ENCODE measurements around the gene RNF150.
A peak's percentile ranks its signal among the peaks of the same experiment; 100 is the strongest.
"Not testable (repeated sequence)": the region's sequence is repeated elsewhere in the genome, so short reads cannot be mapped to it uniquely, and the experiment has no call there.

RNF150 gene

DNA sequence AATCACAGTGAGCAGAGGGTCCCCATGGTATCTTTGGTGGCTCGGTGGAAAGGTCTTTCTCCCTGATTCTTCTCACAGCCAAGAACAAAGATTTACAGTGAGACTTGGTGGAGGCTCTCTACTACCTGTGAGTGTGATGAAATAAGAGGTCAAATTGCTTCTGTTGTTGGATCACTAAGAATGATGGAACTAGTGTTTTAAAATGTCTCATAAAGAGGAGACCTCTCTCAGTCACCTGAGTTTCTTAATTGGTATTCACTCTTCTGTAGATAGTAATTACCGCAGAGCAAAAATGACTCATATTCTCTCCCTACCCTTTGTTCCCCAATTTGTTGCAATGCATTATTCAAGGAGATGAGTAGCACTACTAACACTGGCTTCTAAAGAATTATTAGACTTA, 276.2 kb downstream of the RNF150 start:
- DNase-seq = no peak

DNA sequence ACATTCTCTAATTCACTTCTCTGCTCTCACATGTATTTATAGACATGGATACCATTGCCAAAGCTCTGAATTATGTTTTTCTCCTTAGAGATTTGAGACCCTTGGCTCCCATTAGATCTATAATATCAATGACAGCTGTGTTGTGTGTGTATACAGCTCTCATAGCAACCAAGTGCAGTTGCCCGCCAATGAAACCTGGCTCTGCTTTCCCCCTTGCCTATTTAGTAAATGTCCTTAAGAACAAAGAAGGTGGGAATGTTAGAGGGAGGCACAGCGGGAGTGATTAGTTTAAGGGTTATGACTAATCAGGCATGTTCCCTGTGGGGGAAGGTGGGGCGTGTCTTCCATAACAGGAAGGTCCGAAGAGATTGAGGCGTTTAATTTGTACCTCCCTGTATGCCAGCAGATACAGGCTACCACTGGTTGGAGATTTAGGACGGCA, 276.6 kb downstream of the RNF150 start:
- no peak for DNase-seq

DNA sequence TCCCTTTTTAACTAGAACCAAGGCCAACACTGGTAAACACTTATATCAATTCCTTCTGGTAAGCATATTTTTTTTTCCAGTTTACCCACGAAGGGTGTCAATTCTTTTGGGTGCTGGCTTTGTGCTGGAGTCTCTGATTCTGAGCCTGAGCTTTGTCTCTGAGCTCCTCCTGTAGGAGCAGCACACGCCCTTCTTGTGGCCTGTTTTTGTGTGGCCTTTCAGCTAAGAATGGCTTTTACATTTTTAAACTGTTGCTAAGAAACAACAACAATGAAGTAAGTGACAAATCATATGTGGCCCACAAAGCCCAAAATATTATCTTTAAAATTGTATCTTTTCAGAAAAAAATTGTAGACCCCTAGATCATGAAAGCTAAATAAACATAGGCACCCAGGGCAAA, 279.1 kb downstream of the RNF150 start:
- no peak for DNase-seq

DNA sequence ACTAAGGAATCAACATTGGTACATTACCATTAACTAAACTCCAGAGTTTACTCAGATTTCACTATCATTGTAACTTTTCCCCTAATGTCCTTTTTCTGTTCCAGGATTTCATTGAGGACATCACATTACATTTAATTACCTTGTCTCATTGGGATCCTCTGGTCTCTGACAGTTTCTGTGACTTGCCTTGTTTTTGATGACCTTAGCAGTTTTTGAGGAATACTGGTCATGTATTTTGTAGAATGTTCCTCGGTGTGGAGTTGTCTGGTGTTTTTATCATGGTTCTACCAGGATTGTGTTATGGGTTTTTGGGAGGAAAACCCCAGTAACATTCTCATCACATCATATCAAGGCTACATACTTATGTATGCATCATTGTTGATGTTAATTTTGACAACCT, 281.5 kb downstream of the RNF150 start:
- DNase-seq = no peak

DNA sequence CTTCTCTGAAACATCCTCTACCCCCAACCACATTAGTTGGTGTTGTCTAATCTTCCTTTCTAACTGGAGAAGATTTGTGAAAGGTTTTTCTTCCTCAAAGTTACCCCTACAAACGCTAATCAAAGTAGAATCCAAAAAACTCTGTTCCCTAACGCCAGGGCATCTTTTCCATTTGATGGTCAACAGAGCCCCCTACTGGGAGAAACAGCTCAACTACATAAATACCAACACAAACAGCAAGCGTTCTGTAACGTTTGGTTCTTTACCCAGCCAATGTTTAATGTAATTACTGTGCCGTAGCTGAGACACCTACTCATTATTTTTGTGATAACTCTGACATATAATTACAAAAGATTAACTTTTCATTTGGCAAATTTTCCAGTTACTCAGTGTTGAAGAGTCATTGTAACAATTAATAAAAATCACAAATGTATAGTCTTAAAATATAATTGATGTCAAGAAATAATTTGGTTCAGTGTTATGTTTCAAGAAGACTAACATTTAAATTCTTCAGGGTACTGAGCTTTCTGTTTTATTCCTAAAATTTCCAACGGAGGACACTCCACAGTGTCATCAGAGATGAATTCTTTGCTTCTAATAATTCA, 282.1 kb downstream of the RNF150 start:
- DNase-seq = peak; percentile 46

DNA sequence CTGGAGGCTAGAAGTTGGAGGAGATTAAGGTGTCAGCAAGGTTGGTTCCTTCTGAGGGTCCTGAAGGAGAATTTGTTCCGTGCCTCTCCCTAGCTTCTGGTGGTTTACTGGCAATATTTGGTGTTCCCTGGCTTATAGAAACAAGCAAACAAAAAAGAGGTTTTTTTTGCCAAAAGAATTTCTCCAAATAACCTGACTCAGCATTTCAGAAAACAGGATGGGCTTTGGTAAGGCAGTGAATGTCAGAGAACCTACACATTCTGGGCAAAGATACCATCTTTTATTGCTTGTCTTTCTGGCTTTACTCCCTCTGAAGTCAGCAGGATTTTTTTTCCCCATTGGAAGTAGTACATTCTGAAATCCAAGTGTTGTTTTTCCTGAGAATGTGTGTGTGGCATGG, 283.7 kb downstream of the RNF150 start:
- no peak for DNase-seq

DNA sequence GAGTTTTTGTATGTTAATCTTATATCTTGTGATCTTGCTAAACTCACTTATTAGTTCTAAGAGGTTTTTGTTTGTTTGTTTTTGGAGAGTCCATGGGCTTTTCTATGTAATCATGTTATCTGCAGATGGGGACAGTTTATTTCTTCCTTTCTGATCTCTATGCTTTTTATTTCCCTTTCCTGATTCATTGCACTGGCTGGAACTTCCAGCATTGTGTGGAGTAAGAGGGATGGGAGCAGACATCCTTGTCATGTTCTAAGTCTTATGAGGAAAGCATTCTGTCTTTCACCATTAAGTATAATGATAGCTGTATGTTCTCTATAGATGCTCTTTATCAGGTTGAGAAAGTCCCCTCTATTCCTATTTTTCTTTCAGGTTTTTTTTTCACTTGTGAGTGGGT, 286.5 kb downstream of the RNF150 start:
- DNase-seq = no peak

DNA sequence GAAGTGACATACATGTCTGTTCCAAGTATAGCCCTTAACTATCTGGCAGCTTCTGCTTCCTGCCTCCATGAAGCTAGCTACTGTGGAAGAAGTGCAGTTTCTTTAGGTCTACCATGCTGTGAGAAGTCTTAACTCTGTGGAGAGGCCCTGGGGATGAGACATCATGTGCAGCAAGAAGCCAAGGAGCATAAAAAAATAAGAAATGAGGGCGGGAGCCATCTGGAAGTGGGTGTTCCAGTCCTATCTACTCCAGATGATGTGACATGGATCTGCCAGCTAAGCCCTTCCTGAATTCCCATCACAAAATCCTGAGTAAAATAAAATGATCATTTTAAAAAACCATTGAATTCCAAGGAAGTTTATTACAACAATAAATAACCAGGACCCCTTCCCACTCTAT, 289.2 kb downstream of the RNF150 start:
- DNase-seq = no peak

DNA sequence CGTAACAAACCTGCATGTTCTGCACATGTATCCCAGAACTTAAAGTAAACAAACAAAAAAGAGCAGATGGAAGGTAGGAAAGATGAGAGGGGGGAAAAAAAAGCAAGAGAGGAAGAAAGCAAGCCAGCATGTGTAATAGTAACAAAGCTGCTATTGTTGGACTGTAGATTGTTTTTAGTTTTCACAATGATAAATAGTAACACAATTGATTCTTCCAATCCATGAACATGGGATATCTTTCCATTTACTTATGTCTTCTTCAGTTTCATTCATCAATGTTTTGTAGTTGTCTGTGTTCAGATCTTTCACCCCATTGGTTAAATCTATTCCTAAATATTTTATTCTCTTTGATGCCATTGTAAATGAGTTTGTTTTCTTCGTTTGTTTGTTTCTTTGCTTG, 292.1 kb downstream of the RNF150 start:
- no peak for DNase-seq

DNA sequence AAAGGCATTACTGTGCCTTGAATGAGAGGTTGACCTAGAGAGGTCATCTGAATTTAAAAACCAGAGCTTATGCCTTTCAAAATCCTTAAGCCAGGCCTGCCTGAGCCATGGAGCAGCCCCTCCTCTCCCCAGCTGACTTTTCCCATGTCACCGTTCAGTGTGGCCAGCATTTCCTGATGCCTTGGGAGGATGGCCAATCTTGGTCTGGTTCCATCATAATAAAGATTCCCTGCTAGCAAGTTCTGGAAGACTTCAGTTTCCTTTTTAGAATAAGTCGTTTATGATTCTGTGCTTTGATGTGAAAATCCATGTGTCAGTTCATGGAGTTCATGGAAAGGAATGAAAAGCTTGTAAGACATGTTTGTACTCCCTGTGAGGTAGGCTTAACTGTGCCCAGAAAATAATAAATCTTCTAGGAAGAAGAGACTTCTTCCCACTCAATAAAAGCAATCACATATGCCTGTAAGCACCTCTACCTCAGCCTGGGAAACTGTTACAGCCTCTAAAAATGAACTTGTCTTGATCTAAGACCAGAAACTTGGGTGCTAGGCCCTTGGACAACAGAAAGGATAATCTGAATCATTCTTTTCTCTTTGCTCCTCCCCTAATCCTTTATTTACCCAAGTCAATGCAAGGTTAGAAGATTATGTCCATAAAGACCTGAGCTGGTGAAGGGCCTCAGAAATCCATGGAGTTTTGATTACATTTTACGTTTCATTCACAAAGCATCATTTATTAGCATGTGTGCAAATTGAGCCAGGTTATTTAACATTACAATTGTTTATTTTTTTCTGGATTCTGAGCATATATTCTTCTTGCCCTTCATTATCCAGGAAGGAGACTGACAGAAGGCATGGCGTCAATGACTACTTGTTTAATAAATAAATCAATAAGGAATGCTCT, 293.1 kb downstream of the RNF150 start:
- no peak for DNase-seq

DNA sequence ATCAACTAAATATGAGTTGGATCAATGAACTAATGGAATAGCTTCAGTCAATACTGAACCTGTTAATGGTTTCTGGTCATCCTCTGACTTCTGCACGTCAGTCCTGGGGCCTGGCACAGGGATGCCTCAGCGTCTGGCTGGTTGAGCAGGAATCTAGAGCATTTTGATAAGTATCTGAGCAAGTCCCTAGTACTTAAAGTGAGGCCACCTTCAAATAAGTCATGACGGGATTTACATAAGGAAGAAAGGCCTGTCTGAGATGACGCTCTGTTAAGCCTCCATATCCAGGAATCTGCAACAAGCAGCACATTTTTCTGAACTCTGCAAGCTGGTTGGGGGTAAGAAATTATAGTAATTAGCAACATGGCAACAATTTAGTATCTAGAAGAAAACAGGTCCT, 293.9 kb downstream of the RNF150 start:
- no peak for DNase-seq

DNA sequence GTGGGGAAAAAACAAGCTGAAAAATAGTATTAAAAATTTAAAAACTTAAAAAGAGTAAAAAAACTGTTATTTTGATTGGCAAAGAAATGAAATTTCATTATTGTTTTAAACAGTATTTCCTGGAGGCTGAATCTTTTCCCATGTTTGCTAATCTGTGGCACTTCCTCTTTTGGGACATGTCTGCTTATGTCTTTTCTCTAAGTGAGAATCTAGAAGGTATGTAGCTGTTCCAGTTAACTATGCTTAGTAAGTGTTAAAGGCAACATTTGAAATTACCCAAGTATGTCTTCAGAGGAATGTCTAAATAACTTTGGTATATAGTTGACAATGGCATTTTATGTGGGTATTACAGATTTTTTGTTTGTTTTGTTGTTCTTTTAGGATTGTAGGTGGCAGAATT, 295.5 kb downstream of the RNF150 start:
- DNase-seq = no peak

DNA sequence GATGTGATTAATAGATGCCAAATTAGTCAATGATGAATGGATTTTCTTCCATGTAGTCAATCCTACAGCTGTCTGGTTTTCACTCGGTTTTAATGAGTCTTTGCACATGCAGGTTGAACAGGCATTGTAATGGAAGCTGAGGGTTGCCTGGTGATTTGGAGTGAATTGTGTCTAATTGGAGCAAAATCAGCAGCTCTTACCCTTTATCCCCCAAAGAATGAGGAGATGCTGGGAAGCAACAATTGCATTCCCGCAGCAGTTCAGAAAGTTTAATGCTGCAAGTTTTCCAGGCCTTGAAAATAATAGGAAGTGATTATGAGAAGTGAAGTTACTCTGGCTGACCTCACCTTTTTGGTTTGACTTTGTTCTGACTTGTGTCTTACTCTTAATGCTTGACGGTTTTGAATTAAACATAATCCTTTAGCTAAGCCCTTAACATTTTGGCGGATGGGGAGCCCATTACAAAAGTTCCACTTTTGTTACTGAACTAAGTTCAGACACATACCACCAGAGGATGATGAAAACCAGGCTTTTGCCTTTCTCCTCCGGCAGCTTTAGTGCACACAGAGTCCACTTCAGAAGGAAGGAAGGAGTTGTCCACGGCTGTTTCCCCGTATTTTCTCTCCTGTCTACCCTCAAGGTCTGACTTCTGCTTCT, 298.3 kb downstream of the RNF150 start:
- DNase-seq = no peak

DNA sequence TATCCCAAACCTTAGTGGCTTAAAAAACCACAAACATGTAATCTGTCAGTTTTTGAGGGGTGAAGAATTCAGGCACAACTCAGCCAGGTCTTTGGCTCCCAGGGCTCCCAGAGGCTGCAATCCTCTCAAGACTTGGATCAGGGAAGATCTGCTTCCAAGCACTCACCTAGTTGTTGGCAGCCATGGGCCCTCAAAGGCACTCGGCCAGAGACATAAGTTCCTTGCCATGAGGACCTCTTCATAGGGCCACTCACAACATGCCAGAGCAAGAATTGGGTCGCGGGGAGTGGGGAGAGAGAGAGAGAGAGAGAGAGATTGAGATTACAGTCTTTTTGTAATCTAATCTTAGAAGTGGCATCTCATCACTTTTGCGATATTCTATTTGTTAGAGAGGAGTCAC, 300.0 kb downstream of the RNF150 start:
- DNase-seq = no peak

DNA sequence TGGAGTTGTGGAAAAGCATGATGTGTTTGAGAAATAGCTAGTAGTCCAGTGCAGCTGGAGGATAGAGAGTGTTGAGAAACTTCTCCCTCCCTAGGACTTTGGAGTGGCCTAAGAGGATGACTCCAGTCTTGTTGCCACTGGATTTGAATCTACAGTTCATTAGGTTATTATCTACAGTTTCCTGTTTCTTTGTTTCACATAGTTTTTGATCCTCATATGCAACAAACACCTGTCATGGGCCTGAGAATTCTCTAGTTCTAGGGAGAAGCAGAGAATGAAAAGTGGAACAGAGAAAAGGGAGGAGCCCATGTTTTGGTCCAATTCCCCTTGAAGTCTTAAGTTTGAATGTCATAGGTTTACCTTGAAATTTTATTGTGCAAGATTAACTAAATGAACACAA, 303.4 kb downstream of the RNF150 start:
- DNase-seq = no peak

DNA sequence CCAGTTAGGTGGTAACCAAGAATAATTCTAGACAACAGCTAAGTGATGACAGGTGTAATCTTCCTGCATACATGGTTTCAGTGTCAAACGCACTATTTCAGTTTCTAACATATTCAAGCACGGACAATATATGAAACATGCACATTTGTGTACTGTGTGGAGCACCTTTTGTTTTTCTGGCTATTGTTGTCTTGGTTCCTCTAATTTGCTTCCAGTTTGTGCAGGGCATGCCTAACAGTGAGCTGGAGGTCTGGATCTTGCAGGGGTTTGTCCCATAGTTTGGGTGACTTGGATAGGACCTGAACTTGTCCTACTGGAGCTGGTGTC, 306.6 kb downstream of the RNF150 start:
- DNase-seq = no peak

DNA sequence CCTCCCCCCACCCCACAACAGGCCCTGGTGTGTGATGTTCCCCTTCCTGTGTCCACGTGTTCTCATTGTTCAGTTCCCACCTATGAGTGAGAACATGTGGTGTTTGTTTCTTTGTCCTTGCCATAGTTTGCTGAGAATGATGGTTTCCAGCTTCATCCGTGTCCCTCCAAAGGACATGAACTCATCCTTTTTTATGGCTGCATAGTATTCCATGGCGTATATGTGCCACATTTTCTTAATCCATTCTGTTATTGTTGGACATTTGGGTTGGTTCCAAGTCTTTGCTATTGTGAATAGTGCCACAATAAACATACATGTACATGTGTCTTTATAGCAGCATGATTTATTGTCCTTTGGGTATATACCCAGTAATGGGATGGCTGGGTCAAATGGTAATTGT, 312.7 kb downstream of the RNF150 start:
- DNase-seq = not testable (repeated sequence)

DNA sequence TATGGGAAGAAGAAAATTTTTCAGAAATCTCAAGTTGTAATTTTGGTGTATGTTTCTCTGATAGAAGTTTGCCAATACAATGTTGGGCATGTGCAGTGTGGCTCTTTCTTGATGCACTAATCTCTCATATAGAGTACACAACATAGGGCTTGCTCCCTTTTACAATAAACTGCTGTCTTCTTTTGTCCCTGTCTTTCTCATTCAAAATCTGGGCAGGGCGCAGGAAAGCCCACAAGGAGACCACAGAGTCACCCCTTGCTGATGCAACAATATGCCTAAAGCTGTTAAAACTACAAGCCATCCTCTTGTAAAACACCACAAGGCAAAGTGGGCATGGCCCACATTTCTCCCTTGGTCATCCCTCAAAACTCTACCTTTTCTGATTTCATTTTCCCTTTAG, 313.7 kb downstream of the RNF150 start:
- DNase-seq = no peak

DNA sequence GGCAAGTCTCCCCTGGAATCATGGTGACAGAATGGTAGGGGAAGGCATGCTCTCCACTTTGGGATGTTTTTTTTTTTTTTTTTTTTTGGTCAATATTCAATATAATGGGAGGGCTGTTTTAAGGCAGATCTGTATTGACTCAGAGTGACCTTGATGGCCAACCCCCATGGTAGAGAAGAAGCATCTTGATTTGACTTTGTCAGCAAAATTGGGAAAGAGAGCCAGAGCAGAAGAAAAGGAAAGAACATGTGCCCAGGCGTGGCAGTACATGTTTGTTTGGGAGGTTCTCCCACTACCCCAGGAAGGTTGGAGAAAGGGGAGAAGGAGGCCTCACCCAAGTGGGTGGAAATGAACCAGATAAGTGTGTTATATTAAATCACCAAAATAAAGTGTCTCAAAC, 314.8 kb downstream of the RNF150 start:
- no peak for DNase-seq

DNA sequence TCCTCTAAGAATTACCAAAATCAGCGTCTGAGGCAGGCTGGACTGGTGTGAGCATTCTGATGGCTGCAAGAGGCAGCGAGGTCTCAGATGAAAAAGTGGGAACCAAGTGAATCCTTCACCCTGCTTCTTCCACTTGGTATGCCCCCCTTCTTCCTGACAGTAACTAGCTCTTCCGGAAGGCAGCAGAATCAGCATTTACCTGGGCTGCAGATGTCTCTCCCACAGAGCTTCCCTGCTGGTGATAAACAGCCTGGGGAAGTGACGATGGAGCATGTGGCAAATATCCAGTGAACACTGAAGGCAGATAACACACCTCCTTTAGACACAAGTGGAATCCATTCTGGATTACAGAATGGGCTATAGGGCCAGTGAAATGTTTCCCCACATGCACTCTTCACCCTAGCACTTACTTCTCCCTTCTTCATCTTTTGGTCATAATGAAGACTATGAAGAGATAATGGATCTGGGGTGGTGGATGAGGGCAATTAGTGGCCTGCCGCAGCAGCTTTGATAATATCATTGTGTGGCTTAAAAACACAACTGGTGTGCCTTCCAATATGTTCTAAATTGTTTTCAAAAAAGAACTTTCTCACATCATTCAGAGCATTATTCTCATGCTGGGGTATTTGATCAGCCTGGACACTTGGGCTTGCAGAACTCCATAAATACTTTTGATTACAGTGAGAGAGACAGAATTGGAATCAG, 316.3 kb downstream of the RNF150 start:
- no peak for DNase-seq

DNA sequence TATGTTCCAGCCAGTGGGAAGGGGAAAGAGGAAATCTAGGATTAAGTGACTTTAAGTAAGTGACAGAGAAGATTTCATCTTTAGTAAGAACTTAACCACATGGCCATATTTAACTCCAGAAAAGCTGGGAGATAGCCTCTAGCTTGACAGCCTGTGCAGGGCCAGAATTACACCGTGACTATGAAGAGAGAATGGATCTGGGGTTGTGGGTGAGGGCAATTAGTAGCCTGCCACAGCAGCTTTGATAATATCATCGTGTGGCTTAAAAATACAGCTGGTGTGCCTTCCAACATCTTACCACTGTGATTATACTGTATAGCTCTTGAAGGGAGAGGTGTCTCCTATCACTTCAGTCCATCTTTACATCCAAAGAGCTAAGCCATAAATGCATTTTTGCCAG, 319.5 kb downstream of the RNF150 start:
- no peak for DNase-seq

DNA sequence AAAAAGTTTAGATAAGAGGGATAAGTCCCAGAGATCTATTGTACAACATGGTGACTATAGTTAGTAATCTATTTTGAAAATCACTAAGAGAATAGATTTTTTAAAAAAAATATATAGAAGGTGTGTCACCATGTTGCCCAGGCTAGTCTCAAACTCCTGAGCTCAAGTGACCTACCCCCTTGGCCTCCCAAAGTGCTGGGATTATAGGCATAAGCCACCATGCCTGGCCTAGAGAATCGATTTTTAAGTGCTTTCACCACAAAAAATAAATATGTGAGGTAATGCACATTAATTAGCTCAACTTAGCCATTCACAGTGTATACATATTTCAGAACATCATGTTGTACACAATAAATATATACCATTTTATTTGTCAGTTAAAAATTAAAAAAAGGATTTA, 320.4 kb downstream of the RNF150 start:
- no peak for DNase-seq

DNA sequence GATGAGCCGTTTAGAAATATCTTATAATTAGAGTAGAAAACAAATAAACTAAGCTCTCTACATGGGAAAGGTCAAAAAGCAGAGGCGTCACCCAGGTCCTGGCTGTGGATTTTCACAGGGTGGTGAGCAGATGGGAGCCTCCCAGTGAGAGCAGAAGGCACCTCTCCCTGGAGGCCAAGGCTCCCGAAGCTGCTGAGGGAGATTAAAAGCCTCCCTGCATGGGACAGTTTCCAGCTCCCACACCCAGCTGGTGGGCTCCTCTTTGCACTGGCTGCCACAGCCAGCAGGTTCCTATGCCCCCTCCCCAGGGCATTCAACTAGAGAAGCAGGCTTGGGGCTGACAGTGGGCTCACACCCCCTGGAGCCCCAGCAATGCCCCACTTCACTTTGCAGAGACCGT, 321.8 kb downstream of the RNF150 start:
- DNase-seq = no peak
